MM.1S (cell line): Measurements from ENCODE around the gene STEAP2.

ENCODE experiments used
- DNase-seq: peaks from one replicate; pipeline ENCODE4 v3.0.0-alpha.2; 2015
- H2AFZ ChIP-seq: fragments of 300-600 bp; sonication (generic); 2 replicates; pipeline ENCODE4 v1.6.0; 2016; ENCODE audit warnings: antibody characterized with exemption, low read length
- H3F3A ChIP-seq: fragments of 300-600 bp; sonication (generic); 2 replicates; pipeline ENCODE4 v1.6.1; 2016; ENCODE audit warnings: mild to moderate bottlenecking, antibody characterized with exemption, low read length, moderate library complexity, mixed read lengths; ENCODE audit not compliant: insufficient read depth
- H3K27ac ChIP-seq: fragments of 300-600 bp; sonication (generic); 2 replicates; pipeline ENCODE4 v1.5.1; 2016; ENCODE audit warnings: mild to moderate bottlenecking, low read length
- H3K27me3 ChIP-seq: fragments of 300-600 bp; sonication (generic); replicated peaks from 2 replicates; pipeline ENCODE4 v1.6.0; 2016; ENCODE audit warnings: low read length; ENCODE audit not compliant: insufficient read depth
- H3K36me3 ChIP-seq: fragments of 300-600 bp; sonication (generic); replicated peaks from 2 replicates; pipeline ENCODE4 v1.6.1; 2016; ENCODE audit warnings: mild to moderate bottlenecking, low read length, mixed read lengths; ENCODE audit not compliant: insufficient read depth
- H3K4me1 ChIP-seq: fragments of 300-600 bp; sonication (generic); 2 replicates; pipeline ENCODE4 v1.6.1; 2016; ENCODE audit warnings: low read length, mixed read lengths
- H3K4me2 ChIP-seq: fragments of 300-600 bp; sonication (generic); 2 replicates; pipeline ENCODE4 v1.6.0; 2016; ENCODE audit warnings: low read depth, low read length
- H3K4me3 ChIP-seq: fragments of 300-600 bp; sonication (generic); 2 replicates; pipeline ENCODE4 v1.5.1; 2016; ENCODE audit warnings: low read length, mixed read lengths
- H3K79me2 ChIP-seq: fragments of 300-600 bp; sonication (generic); 2 replicates; pipeline ENCODE4 v1.6.1; 2016; ENCODE audit warnings: mixed run types, low read length, mixed read lengths
- H3K9ac ChIP-seq: fragments of 300-600 bp; sonication (generic); 2 replicates; pipeline ENCODE4 v1.6.1; 2016; ENCODE audit warnings: low read length, mixed read lengths
- H3K9me2 ChIP-seq: fragments of 300-600 bp; sonication (generic); replicated peaks from 2 replicates; pipeline ENCODE4 v1.6.1; 2016; ENCODE audit warnings: mild to moderate bottlenecking, low read length, mixed read lengths; ENCODE audit not compliant: insufficient read depth
- H3K9me3 ChIP-seq: fragments of 300-600 bp; sonication (generic); replicated peaks from 2 replicates; pipeline ENCODE4 v1.6.1; 2016; ENCODE audit warnings: mild to moderate bottlenecking, low read length, mixed read lengths; ENCODE audit not compliant: insufficient read depth
- H4K20me1 ChIP-seq: fragments of 300-600 bp; sonication (generic); 2 replicates; pipeline ENCODE4 v1.6.1; 2016; ENCODE audit warnings: mild to moderate bottlenecking, low read length, moderate library complexity, mixed read lengths; ENCODE audit not compliant: insufficient read depth
- EZH2 ChIP-seq: fragments of 300-600 bp; sonication (generic); optimal IDR thresholded peaks from 2 replicates; pipeline ENCODE3; 2017; ENCODE audit warnings: low read depth, mild to moderate bottlenecking, antibody characterized with exemption, low read length, mixed read lengths
- EZH2phosphoT487 ChIP-seq: fragments of 300-600 bp; sonication (generic); IDR thresholded peaks from 2 replicates; pipeline ENCODE4 v1.6.1; 2018; ENCODE audit warnings: antibody characterized with exemption, low read length
- TF ChIP-seq, protein P1 (sequence below): fragments of 300-600 bp; sonication (generic); IDR thresholded peaks from 2 replicates; pipeline ENCODE4 v1.5.1; 2016; ENCODE audit warnings: antibody characterized with exemption, low read length, mixed read lengths

STEAP2 gene

DNA sequence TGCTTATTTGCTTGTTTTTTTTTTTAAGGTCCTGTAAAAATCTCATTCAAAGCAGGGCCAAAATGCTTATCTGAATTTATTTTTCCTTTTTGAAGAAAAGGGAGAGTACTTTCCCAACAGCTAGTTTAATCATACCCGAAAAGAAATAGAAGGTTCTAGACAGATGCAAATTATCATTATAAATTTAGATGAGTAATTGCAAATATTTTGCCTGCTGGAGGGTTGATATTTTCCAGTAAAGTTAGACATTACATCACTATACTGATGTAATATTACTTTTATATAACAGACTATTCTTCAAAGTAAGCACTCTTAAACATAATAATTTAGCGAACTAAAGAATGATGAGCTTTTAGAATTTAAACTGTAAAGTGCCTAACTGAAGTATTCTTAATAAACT, 19.3 kb downstream of the STEAP2 start:
- H3K4me1 ChIP-seq: no peaks in the 10 kb centered on the region
- no peak overlapping the region for H2AFZ ChIP-seq
- no peaks in the 10 kb centered on the region for H4K20me1 ChIP-seq
- no peak overlapping the region for H3K4me2 ChIP-seq
- H3K27ac ChIP-seq: no peak overlapping the region
- H3K4me3 ChIP-seq: no peak overlapping the region
- no peak overlapping the region for H3K9ac ChIP-seq
- no peaks in the 10 kb centered on the region for H3K36me3 ChIP-seq
- no peaks in the 10 kb centered on the region for H3K9me3 ChIP-seq
- no peaks in the 10 kb centered on the region for H3F3A ChIP-seq
- TF ChIP-seq EZH2 (no peak), EZH2phosphoT487 (no peak)
- TF ChIP-seq, protein P1, sequence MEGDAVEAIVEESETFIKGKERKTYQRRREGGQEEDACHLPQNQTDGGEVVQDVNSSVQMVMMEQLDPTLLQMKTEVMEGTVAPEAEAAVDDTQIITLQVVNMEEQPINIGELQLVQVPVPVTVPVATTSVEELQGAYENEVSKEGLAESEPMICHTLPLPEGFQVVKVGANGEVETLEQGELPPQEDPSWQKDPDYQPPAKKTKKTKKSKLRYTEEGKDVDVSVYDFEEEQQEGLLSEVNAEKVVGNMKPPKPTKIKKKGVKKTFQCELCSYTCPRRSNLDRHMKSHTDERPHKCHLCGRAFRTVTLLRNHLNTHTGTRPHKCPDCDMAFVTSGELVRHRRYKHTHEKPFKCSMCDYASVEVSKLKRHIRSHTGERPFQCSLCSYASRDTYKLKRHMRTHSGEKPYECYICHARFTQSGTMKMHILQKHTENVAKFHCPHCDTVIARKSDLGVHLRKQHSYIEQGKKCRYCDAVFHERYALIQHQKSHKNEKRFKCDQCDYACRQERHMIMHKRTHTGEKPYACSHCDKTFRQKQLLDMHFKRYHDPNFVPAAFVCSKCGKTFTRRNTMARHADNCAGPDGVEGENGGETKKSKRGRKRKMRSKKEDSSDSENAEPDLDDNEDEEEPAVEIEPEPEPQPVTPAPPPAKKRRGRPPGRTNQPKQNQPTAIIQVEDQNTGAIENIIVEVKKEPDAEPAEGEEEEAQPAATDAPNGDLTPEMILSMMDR: no peak
- no peaks in the 10 kb centered on the region for H3K79me2 ChIP-seq
- H3K27me3 ChIP-seq: no peaks in the 10 kb centered on the region
- no peak for DNase-seq
- no peaks in the 10 kb centered on the region for H3K9me2 ChIP-seq

DNA sequence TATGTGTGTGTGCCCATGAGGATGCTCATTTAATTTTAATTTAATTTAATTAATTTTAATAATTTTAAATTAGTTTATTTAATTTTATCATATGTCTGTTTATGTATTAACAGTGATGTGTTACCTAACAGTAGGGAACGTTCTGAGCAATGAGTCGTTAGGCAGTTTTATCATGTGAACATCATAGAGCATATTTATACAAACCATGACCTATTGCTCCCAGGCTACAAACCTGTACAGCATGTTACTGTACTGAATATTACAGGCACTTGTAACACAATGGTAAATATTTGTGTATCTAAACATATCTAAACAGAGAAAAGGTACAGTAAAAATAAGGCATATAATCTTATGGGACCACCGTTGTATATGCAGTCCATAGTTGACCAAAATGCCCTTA, 19.8 kb downstream of the STEAP2 start:
- Histone ChIP-seq H3K36me3 (no peaks in the 10 kb centered on the region), H3K4me2 (no peak overlapping the region)
- TF ChIP-seq EZH2phosphoT487: no peak

GRCh38 chr7:90232430-90232829, 20.9 kb downstream of the STEAP2 start:
- no peaks in the 10 kb centered on the region for H3K27me3 ChIP-seq
- H3K27ac ChIP-seq: no peak overlapping the region
- no peak overlapping the region for H3K9ac ChIP-seq
- H3F3A ChIP-seq: no peaks in the 10 kb centered on the region
- no peak overlapping the region for H3K4me2 ChIP-seq
- H3K4me1 ChIP-seq: no peaks in the 10 kb centered on the region
- H3K9me2 ChIP-seq: no peaks in the 10 kb centered on the region
- TF ChIP-seq EZH2: no peak
- no peak for TF ChIP-seq EZH2phosphoT487
- TF ChIP-seq, protein P1: no peak
- H3K9me3 ChIP-seq: no peaks in the 10 kb centered on the region
- H3K4me3 ChIP-seq: no peak overlapping the region
- H3K79me2 ChIP-seq: no peaks in the 10 kb centered on the region
- H2AFZ ChIP-seq: no peak overlapping the region
- no peaks in the 10 kb centered on the region for H4K20me1 ChIP-seq
- no peak for DNase-seq
- no peaks in the 10 kb centered on the region for H3K36me3 ChIP-seq

More for the DNA sequence above, 19.8 kb downstream of the STEAP2 start:
- Histone ChIP-seq H4K20me1 (no peaks in the 10 kb centered on the region), H3K9me3 (no peaks in the 10 kb centered on the region), H2AFZ (no peak overlapping the region), H3K79me2 (no peaks in the 10 kb centered on the region), H3K4me3 (no peak overlapping the region), H3K4me1 (no peaks in the 10 kb centered on the region), H3F3A (no peaks in the 10 kb centered on the region), H3K27ac (no peak overlapping the region), H3K27me3 (no peaks in the 10 kb centered on the region), H3K9me2 (no peaks in the 10 kb centered on the region), H3K9ac (no peak overlapping the region)
- no peak for DNase-seq

DNA sequence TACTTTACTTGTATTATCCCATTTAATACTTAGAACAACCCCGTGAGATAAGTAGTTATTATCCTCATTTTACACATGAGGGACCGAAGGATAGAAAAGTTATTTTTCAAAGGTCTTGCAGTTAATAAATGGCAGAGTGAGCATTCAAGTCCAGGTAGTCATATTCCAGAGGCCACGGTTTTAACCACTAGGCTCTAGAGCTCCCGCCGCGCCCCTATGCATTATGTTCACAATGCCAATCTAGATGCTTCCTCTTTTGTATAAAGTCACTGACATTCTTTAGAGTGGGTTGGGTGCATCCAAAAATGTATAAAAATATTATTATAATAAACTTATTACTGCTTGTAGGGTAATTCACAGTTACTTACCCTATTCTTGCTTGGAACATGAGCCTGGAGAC, 22.0 kb downstream of the STEAP2 start:
- no peaks in the 10 kb centered on the region for H4K20me1 ChIP-seq
- DNase-seq: no peak
- H3K27me3 ChIP-seq: no peaks in the 10 kb centered on the region
- no peaks in the 10 kb centered on the region for H3F3A ChIP-seq
- H3K9me2 ChIP-seq: no peaks in the 10 kb centered on the region
- H3K9ac ChIP-seq: no peak overlapping the region
- H3K27ac ChIP-seq: no peak overlapping the region
- no peak overlapping the region for H3K4me3 ChIP-seq
- TF ChIP-seq, protein P1: no peak
- TF ChIP-seq EZH2 (no peak), EZH2phosphoT487 (no peak)
- H3K4me2 ChIP-seq: no peak overlapping the region
- no peaks in the 10 kb centered on the region for H3K4me1 ChIP-seq
- H3K36me3 ChIP-seq: no peaks in the 10 kb centered on the region
- H3K79me2 ChIP-seq: no peaks in the 10 kb centered on the region
- H3K9me3 ChIP-seq: no peaks in the 10 kb centered on the region
- no peak overlapping the region for H2AFZ ChIP-seq
